ENCODE results near the gene DOLK.

The DOLK gene

DNA sequence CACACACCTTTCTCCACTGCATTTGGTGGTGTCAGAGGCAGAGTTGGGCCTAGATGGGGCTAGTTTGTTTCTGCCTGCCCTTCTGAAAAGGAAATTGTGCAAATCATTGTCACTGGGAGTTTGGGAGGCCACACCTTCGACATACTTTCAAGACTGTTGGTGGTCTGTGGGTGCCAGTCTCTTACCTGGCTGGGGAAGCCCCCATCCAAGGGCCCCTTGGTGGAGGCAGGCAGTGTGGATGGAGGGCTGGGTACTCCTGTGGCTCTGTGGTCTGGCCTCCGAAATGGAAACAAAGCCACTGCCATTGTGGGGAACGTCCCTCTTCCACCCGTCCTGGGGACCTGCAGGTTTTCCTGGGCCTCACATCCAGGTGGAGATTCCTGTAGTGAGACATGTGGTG lies 37.5 kb downstream of the DOLK start:
- Histone ChIP-seq H3K27ac (ENCODE audit: low read depth, low read length) (peak overlapping the region; percentile 17), H3K36me3 (ENCODE audit: control insufficient read depth in 5 of 5, insufficient read depth in 5 of 5, low read length in 5 of 5) (peaks cover 0 to 49% (median 34%) of the 10 kb centered on the region in 5 donors), H3K9me3 (ENCODE audit: control insufficient read depth in 5 of 5, low read length in 5 of 5) (no peaks in the 10 kb centered on the region), H3K9ac (ENCODE audit: low read length in 5 of 5) (peak overlapping the region in 1 of 5 donors; percentile 27), H3K4me1 (ENCODE audit: control insufficient read depth in 5 of 5, insufficient read depth in 5 of 5, low read length in 5 of 5) (peaks cover 13 to 62% (median 58%) of the 10 kb centered on the region in 5 donors), H3K4me3 (ENCODE audit: low read depth in 1 of 5, low read length in 5 of 5) (no peak overlapping the region), H3K27me3 (ENCODE audit: control insufficient read depth in 5 of 5, insufficient read depth in 4 of 5, low read length in 5 of 5) (no peaks in the 10 kb centered on the region)

DNA sequence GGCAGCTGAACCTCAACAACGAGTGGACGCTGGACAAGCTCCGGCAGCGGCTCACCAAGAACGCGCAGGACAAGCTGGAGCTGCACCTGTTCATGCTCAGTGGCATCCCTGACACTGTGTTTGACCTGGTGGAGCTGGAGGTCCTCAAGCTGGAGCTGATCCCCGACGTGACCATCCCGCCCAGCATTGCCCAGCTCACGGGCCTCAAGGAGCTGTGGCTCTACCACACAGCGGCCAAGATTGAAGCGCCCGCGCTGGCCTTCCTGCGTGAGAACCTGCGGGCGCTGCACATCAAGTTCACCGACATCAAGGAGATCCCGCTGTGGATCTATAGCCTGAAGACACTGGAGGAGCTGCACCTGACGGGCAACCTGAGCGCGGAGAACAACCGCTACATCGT lies 39.0 kb downstream of the DOLK start:
- Histone ChIP-seq H3K27ac (ENCODE audit: low read depth, low read length) (no peak overlapping the region), H3K4me1 (ENCODE audit: control insufficient read depth in 5 of 5, insufficient read depth in 5 of 5, low read length in 5 of 5) (peaks cover 9 to 47% (median 43%) of the 10 kb centered on the region in 5 donors), H3K4me3 (ENCODE audit: low read depth in 1 of 5, low read length in 5 of 5) (no peak overlapping the region)

DNA sequence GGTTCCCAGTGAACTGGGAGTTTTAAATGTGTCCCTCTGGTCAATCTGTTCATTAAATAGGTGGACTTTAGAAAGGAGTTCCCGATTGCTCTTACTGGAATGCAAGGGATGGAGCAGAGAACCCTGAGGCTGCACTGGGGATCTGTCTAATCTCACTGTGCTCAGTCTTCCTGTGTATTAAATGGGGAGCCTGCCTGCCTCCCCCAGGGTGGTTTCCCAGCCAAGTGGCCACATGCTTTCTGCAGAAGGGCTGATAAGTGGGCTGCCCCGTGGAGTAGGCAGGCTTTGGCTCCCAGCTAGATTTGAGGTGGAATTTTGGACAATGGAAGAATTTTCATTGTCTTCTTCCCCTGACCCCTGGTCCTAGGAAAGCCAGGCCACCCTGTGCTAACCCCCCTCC lies 40.7 kb downstream of the DOLK start:
- Histone ChIP-seq H3K4me1 (ENCODE audit: control insufficient read depth in 5 of 5, insufficient read depth in 5 of 5, low read length in 5 of 5) (peaks cover 0 to 46% (median 28%) of the 10 kb centered on the region in 5 donors), H3K27me3 (ENCODE audit: control insufficient read depth in 5 of 5, insufficient read depth in 4 of 5, low read length in 5 of 5) (no peaks in the 10 kb centered on the region), H3K4me3 (ENCODE audit: low read depth in 1 of 5, low read length in 5 of 5) (no peak overlapping the region), H3K9ac (ENCODE audit: low read length in 5 of 5) (no peak overlapping the region), H3K9me3 (ENCODE audit: control insufficient read depth in 5 of 5, low read length in 5 of 5) (no peaks in the 10 kb centered on the region), H3K36me3 (ENCODE audit: control insufficient read depth in 5 of 5, insufficient read depth in 5 of 5, low read length in 5 of 5) (peaks cover 0 to 48% (median 33%) of the 10 kb centered on the region in 5 donors), H3K27ac (ENCODE audit: low read depth, low read length) (no peak overlapping the region)

More for the DNA sequence above, 39.0 kb downstream of the DOLK start:
- Histone ChIP-seq H3K27me3 (ENCODE audit: control insufficient read depth in 5 of 5, insufficient read depth in 4 of 5, low read length in 5 of 5) (no peaks in the 10 kb centered on the region), H3K36me3 (ENCODE audit: control insufficient read depth in 5 of 5, insufficient read depth in 5 of 5, low read length in 5 of 5) (peaks cover 0 to 45% (median 32%) of the 10 kb centered on the region in 5 donors), H3K9me3 (ENCODE audit: control insufficient read depth in 5 of 5, low read length in 5 of 5) (no peaks in the 10 kb centered on the region), H3K9ac (ENCODE audit: low read length in 5 of 5) (no peak overlapping the region)

- Histone ChIP-seq H3K27ac (ENCODE audit: low read depth, low read length) (no peak overlapping the region), H3K4me3 (ENCODE audit: low read depth in 1 of 5, low read length in 5 of 5) (no peak overlapping the region), H3K27me3 (ENCODE audit: control insufficient read depth in 5 of 5, insufficient read depth in 4 of 5, low read length in 5 of 5) (no peaks in the 10 kb centered on the region), H3K36me3 (ENCODE audit: control insufficient read depth in 5 of 5, insufficient read depth in 5 of 5, low read length in 5 of 5) (peaks cover 0 to 48% (median 33%) of the 10 kb centered on the region in 5 donors), H3K9ac (ENCODE audit: low read length in 5 of 5) (no peak overlapping the region), H3K9me3 (ENCODE audit: control insufficient read depth in 5 of 5, low read length in 5 of 5) (no peaks in the 10 kb centered on the region), H3K4me1 (ENCODE audit: control insufficient read depth in 5 of 5, insufficient read depth in 5 of 5, low read length in 5 of 5) (peaks cover 0 to 42% (median 20%) of the 10 kb centered on the region in 5 donors)
Measured at GRCh38 chr9:128905964-128906363, 41.4 kb downstream of the DOLK start.

GRCh38 chr9:128903871-128904620 lies 43.4 kb downstream of the DOLK start:
- Histone ChIP-seq H3K9me3 (ENCODE audit: control insufficient read depth in 5 of 5, low read length in 5 of 5) (no peaks in the 10 kb centered on the region), H3K9ac (ENCODE audit: low read length in 5 of 5) (no peak overlapping the region), H3K27me3 (ENCODE audit: control insufficient read depth in 5 of 5, insufficient read depth in 4 of 5, low read length in 5 of 5) (no peaks in the 10 kb centered on the region), H3K4me1 (ENCODE audit: control insufficient read depth in 5 of 5, insufficient read depth in 5 of 5, low read length in 5 of 5) (peaks cover 0 to 35% (median 11%) of the 10 kb centered on the region in 5 donors), H3K27ac (ENCODE audit: low read depth, low read length) (peak overlapping the region; percentile 41), H3K36me3 (ENCODE audit: control insufficient read depth in 5 of 5, insufficient read depth in 5 of 5, low read length in 5 of 5) (peaks cover 0 to 36% (median 28%) of the 10 kb centered on the region in 5 donors), H3K4me3 (ENCODE audit: low read depth in 1 of 5, low read length in 5 of 5) (no peak overlapping the region)

DNA sequence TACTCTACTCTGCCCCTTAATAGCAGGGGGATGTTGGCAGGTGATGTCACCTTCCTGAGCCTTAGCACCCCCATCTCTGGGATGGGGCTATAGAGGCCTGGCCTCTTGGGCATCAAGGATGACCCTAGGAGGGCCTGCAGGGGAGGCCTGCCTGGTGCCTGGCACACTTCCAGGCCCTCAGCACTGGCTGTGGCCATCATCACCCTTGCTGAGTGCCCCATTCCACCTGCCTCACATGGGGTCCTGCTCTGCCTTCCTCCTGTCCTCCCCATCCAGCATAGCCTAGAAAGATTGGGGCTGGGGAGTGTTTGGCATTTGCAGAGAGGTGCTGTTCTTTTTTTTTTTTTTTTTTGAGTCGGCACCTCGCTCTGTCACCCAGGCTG lies 44.3 kb downstream of the DOLK start:
- H3K9me3 ChIP-seq (ENCODE audit: control insufficient read depth in 5 of 5, low read length in 5 of 5): no peaks in the 10 kb centered on the region
- no peaks in the 10 kb centered on the region for H3K27me3 ChIP-seq (ENCODE audit: control insufficient read depth in 5 of 5, insufficient read depth in 4 of 5, low read length in 5 of 5)
- peaks cover 0 to 44% (median 14%) of the 10 kb centered on the region in 5 donors for H3K4me1 ChIP-seq (ENCODE audit: control insufficient read depth in 5 of 5, insufficient read depth in 5 of 5, low read length in 5 of 5)
- H3K9ac ChIP-seq (ENCODE audit: low read length in 5 of 5): peak overlapping the region in 1 of 5 donors; percentile 11
- H3K36me3 ChIP-seq (ENCODE audit: control insufficient read depth in 5 of 5, insufficient read depth in 5 of 5, low read length in 5 of 5): peaks cover 0 to 36% (median 22%) of the 10 kb centered on the region in 5 donors
- H3K4me3 ChIP-seq (ENCODE audit: low read depth in 1 of 5, low read length in 5 of 5): no peak overlapping the region
- H3K27ac ChIP-seq (ENCODE audit: low read depth, low read length): no peak overlapping the region

DNA sequence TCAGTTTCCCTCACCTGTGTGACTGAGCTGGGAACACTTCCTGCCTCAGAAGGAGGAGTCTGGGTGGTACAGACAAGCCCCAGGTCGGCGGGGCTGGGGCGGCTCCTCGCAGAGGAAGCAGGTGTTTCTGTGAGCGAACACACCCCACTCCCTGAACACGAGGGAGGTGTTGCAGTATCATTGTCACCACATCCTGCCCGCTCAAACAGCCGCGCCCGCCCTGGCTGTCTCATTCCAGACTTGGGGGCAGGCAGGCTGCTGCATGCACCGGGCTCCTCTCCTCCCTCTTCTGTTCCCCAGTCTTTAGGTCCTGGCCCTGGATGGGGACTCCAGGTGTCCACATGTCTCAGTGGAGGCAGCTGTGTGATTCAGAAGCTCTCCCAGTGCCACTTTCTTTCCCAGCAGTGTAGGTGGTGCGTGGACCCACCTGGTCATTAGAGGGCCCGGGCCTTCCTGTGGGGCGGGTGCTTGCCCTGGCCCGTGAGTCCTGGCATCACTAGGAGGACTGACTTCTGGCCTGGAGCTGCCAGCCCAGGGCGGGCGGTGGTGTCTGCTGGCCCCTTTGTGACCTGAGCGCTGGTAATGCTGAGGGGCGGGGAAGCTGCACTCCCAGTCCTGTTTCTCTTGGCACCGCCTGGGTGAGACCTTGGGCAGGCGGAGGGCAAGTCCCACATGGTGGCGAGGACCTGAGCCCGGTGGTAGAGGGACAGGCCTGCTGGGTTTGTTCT lies 44.9 kb downstream of the DOLK start:
- peaks cover 0 to 46% (median 14%) of the 10 kb centered on the region in 5 donors for H3K4me1 ChIP-seq (ENCODE audit: control insufficient read depth in 5 of 5, insufficient read depth in 5 of 5, low read length in 5 of 5)

DNA sequence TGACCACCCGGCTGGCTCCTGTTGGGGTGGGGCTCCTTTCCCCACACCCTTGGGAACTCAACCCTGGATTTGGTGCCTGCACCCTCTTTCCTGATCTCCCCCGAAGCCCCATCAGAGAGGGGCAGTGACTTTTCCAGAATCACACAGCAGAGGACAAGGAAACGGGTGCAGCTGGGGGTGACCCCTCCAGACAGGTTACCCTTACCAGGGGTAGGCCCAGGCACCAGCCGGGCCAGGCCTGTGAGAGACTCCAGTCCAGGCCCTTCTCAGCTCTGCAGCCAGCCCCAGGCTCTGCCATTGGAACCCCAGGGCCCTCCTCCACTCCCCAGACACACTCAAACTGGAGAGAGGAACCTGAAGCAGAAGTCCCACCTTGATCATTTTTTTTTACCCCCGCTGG lies 45.6 kb downstream of the DOLK start:
- no peaks in the 10 kb centered on the region for H3K9me3 ChIP-seq (ENCODE audit: control insufficient read depth in 5 of 5, low read length in 5 of 5)
- no peaks in the 10 kb centered on the region for H3K27me3 ChIP-seq (ENCODE audit: control insufficient read depth in 5 of 5, insufficient read depth in 4 of 5, low read length in 5 of 5)
- peak overlapping the region in 2 of 5 donors; percentile 28 to 40 for H3K9ac ChIP-seq (ENCODE audit: low read length in 5 of 5)
- H3K27ac ChIP-seq (ENCODE audit: low read depth, low read length): peak overlapping the region; percentile 23
- H3K36me3 ChIP-seq (ENCODE audit: control insufficient read depth in 5 of 5, insufficient read depth in 5 of 5, low read length in 5 of 5): peaks cover 0 to 33% (median 14%) of the 10 kb centered on the region in 5 donors
- no peak overlapping the region for H3K4me3 ChIP-seq (ENCODE audit: low read depth in 1 of 5, low read length in 5 of 5)
- peaks cover 0 to 46% (median 14%) of the 10 kb centered on the region in 5 donors for H3K4me1 ChIP-seq (ENCODE audit: control insufficient read depth in 5 of 5, insufficient read depth in 5 of 5, low read length in 5 of 5)

More for the DNA sequence above, 44.9 kb downstream of the DOLK start:
- Histone ChIP-seq H3K4me3 (ENCODE audit: low read depth in 1 of 5, low read length in 5 of 5) (no peak overlapping the region), H3K36me3 (ENCODE audit: control insufficient read depth in 5 of 5, insufficient read depth in 5 of 5, low read length in 5 of 5) (peaks cover 0 to 33% (median 16%) of the 10 kb centered on the region in 5 donors), H3K27me3 (ENCODE audit: control insufficient read depth in 5 of 5, insufficient read depth in 4 of 5, low read length in 5 of 5) (no peaks in the 10 kb centered on the region), H3K9me3 (ENCODE audit: control insufficient read depth in 5 of 5, low read length in 5 of 5) (no peaks in the 10 kb centered on the region), H3K9ac (ENCODE audit: low read length in 5 of 5) (peak overlapping the region in 1 of 5 donors; percentile 11), H3K27ac (ENCODE audit: low read depth, low read length) (peak overlapping the region; percentile 23)

DNA sequence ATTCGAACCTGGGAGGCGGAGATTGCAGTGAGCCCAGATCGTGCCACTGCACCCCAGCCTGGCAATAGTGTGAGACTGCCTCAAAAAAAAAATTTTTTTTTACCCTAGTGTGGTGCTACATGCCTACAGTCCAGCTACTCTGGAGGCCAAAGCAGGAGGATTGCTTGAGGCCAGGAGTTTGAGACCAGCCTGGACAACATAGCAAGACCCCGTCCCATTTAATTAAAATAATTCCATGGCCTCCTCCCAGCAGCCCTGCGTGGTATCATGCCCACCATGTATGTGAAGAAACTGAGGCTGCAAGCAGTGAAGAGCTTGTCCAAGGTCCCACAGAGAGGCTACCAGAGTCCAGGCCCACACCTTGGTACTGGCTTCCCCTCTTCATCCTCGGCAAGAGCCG lies 46.0 kb downstream of the DOLK start:
- H3K27ac ChIP-seq (ENCODE audit: low read depth, low read length): no peak overlapping the region
- H3K36me3 ChIP-seq (ENCODE audit: control insufficient read depth in 5 of 5, insufficient read depth in 5 of 5, low read length in 5 of 5): peaks cover 0 to 31% (median 14%) of the 10 kb centered on the region in 5 donors
- no peaks in the 10 kb centered on the region for H3K27me3 ChIP-seq (ENCODE audit: control insufficient read depth in 5 of 5, insufficient read depth in 4 of 5, low read length in 5 of 5)
- no peak overlapping the region for H3K4me3 ChIP-seq (ENCODE audit: low read depth in 1 of 5, low read length in 5 of 5)
- peak overlapping the region in 2 of 5 donors; percentile 28 to 40 for H3K9ac ChIP-seq (ENCODE audit: low read length in 5 of 5)
- peaks cover 0 to 42% (median 14%) of the 10 kb centered on the region in 5 donors for H3K4me1 ChIP-seq (ENCODE audit: control insufficient read depth in 5 of 5, insufficient read depth in 5 of 5, low read length in 5 of 5)
- H3K9me3 ChIP-seq (ENCODE audit: control insufficient read depth in 5 of 5, low read length in 5 of 5): no peaks in the 10 kb centered on the region
